Endothelial cell of umbilical vein (primary cell): ENCODE data around the gene TUBB3. TPM values are rescaled to one million over a fixed set of nuclear protein-coding genes. Genes with fewer than 3 reads are reported as not detected.
A peak's percentile ranks its signal among the peaks of the same experiment; 100 is the strongest.

Source experiments
- BruUV-seq: library from RNA; stranded (reverse); fragments of 400-500 nt; replicated peaks from 2 replicates; lab custom pipeline; 2021; lab: Mats Ljungman, UMichigan
- CTCF ChIA-PET: fragments of 300-600, 350-600 bp; sonication (Branson Sonifier 250); formaldehyde crosslinking; loops from one replicate; lab custom pipeline; 2021; ENCODE audit warnings: antibody characterized with exemption, inconsistent platforms; lab: Charles Lee
- POLR2A ChIA-PET: fragments of 300-600, 350-600 bp; sonication (Branson Sonifier 250); formaldehyde crosslinking; loops from one replicate; lab custom pipeline; 2021; ENCODE audit warnings: antibody characterized with exemption, inconsistent platforms; lab: Charles Lee
- DNase-seq: peaks from one replicate; pipeline ENCODE4 v3.0.0-alpha.2; 2011; ENCODE audit warnings: low read depth, low spot score
- FAIRE-seq: peaks from 2 replicates; lab custom pipeline; 2011; peaks lifted over from hg19 to GRCh38; lab: Jason Lieb, UNC
- H2AFZ ChIP-seq: 2 replicates; pipeline ENCODE4 v1.6.0; 2012; ENCODE audit warnings: low read depth, low read length, control low read depth, inconsistent platforms
- H3K27ac ChIP-seq: 2 replicates; pipeline ENCODE4 v1.5.1; 2011; ENCODE audit warnings: low read depth, mild to moderate bottlenecking, control low read depth, low read length, moderate library complexity; ENCODE audit not compliant: insufficient read depth
- H3K27me3 ChIP-seq, 2 experiments: 2 replicates each; pipeline versions ENCODE4 v1.6.0 to v1.6.1; 2011; ENCODE audit warnings: low read length in 2 of 2, mixed read lengths in 1 of 2; ENCODE audit not compliant: control insufficient read depth in 2 of 2, insufficient read depth in 2 of 2
- H3K36me3 ChIP-seq, 2 experiments: 2 replicates in 1 of 2; 3 replicates in 1 of 2; pipeline ENCODE4 v1.5.1; 2011; ENCODE audit warnings: low read length in 2 of 2, mild to moderate bottlenecking in 1 of 2, moderate library complexity in 1 of 2; ENCODE audit not compliant: control insufficient read depth in 2 of 2, insufficient read depth in 2 of 2; ENCODE audit errors: extremely low read depth in 1 of 2
- H3K4me1 ChIP-seq: 3 replicates; pipeline ENCODE4 v1.5.1; 2011; ENCODE audit warnings: mild to moderate bottlenecking, low read length; ENCODE audit not compliant: control insufficient read depth, insufficient read depth; ENCODE audit errors: extremely low read depth
- H3K4me2 ChIP-seq: 2 replicates; pipeline ENCODE4 v1.6.1; 2011; ENCODE audit warnings: low read length, control low read depth, mixed read lengths; ENCODE audit not compliant: insufficient read depth
- H3K4me3 ChIP-seq, 3 experiments: fragments of 200-600 bp in 1 of 3; sonication (generic), shearing (Covaris generic) in 1 of 3; replicated peaks in 1 of 3; 2 replicates each; pipeline ENCODE4 v1.5.1; 2011 to 2016; ENCODE audit warnings: control low read depth in 3 of 3, low read length in 3 of 3, mild to moderate bottlenecking in 2 of 3, inconsistent platforms in 1 of 3, low read depth in 1 of 3, moderate library complexity in 1 of 3; ENCODE audit not compliant: insufficient read depth in 1 of 3
- H3K79me2 ChIP-seq: 2 replicates; pipeline ENCODE4 v1.6.0; 2012; ENCODE audit warnings: low read length, inconsistent platforms; ENCODE audit not compliant: control insufficient read depth, insufficient read depth
- H3K9ac ChIP-seq: replicated peaks from 2 replicates; pipeline ENCODE3; 2011; ENCODE audit warnings: low read length, control low read depth; ENCODE audit not compliant: insufficient read depth; ENCODE audit errors: extremely low read depth
- H3K9me1 ChIP-seq: replicated peaks from 3 replicates; pipeline ENCODE4 v1.6.0; 2011; ENCODE audit warnings: mild to moderate bottlenecking, low read length; ENCODE audit not compliant: control insufficient read depth, insufficient read depth; ENCODE audit errors: extremely low read depth
- H3K9me3 ChIP-seq: replicated peaks from 2 replicates; pipeline ENCODE4 v1.5.1; 2012; ENCODE audit warnings: low read length, inconsistent platforms; ENCODE audit not compliant: control insufficient read depth, insufficient read depth
- H4K20me1 ChIP-seq: replicated peaks from 2 replicates; pipeline ENCODE3; 2011; ENCODE audit warnings: mild to moderate bottlenecking, low read length; ENCODE audit not compliant: control insufficient read depth, insufficient read depth; ENCODE audit errors: extremely low read depth
- CTCF ChIP-seq, 2 donors: IDR thresholded peaks; 1 replicate in 1 of 2; 2 replicates in 1 of 2; pipeline ENCODE4 v1.5.1; 2011; ENCODE audit warnings: low read length in 2 of 2, mild to moderate bottlenecking in 2 of 2, moderate library complexity in 2 of 2, control low read depth in 1 of 2, inconsistent platforms in 1 of 2, low read depth in 1 of 2; ENCODE audit not compliant: insufficient read depth in 1 of 2; ENCODE audit errors: extremely low read depth in 1 of 2
- GATA2 ChIP-seq: IDR thresholded peaks from 2 replicates; pipeline ENCODE4 v1.7.0; 2011; ENCODE audit warnings: low read depth, mild to moderate bottlenecking, moderate library complexity, mixed read lengths, low read length; ENCODE audit not compliant: insufficient read length, insufficient read depth
- POLR2A ChIP-seq: IDR thresholded peaks from 2 replicates; pipeline ENCODE4 v1.6.1; 2012; ENCODE audit warnings: low read depth, mild to moderate bottlenecking, control low read depth, low read length
- POLR2AphosphoS5 ChIP-seq: IDR thresholded peaks from 2 replicates; pipeline ENCODE4 v1.6.1; 2012; ENCODE audit warnings: low read depth, mild to moderate bottlenecking, control low read depth, low read length, moderate library complexity; ENCODE audit not compliant: insufficient read depth
- dilution Hi-C: fragments of 300-500 bp; cut with MboI; formaldehyde crosslinking; loops from one replicate; pipeline ENCODE4 v1.15.0; 2019; ENCODE audit warnings: low sequenced_read_pairs; ENCODE audit not compliant: extremely low pct_ligation_motif_present
- intact Hi-C: fragments of 100-400 bp; cut with micrococcal nuclease; formaldehyde crosslinking; loops from one replicate; pipeline ENCODE4 v1.10.0; 2022
- polyA plus RNA-seq, 4 experiments: library from polyadenylated mRNA; depleted of rRNA in 3 of 4; stranded (reverse) in 3 of 4; unstranded in 1 of 4; fragments of >200 nt; gene quantifications; 2 replicates each; pipeline versions ENCODE4 v1.2.1 to v1.2.3, GENCODE V29; 2011 to 2012; ENCODE audit warnings: missing spikeins in 1 of 4
- total RNA-seq: library from RNA; stranded (reverse); gene quantifications from 2 replicates; pipeline ENCODE4 v1.2.3, GENCODE V29; 2021

TUBB3 gene
- total and polyA plus RNA-seq, 2 donors (not counting 3 experiments of a cell fraction or from before 2014, with no cell fraction given), result 170 to 215 TPM

DNA sequence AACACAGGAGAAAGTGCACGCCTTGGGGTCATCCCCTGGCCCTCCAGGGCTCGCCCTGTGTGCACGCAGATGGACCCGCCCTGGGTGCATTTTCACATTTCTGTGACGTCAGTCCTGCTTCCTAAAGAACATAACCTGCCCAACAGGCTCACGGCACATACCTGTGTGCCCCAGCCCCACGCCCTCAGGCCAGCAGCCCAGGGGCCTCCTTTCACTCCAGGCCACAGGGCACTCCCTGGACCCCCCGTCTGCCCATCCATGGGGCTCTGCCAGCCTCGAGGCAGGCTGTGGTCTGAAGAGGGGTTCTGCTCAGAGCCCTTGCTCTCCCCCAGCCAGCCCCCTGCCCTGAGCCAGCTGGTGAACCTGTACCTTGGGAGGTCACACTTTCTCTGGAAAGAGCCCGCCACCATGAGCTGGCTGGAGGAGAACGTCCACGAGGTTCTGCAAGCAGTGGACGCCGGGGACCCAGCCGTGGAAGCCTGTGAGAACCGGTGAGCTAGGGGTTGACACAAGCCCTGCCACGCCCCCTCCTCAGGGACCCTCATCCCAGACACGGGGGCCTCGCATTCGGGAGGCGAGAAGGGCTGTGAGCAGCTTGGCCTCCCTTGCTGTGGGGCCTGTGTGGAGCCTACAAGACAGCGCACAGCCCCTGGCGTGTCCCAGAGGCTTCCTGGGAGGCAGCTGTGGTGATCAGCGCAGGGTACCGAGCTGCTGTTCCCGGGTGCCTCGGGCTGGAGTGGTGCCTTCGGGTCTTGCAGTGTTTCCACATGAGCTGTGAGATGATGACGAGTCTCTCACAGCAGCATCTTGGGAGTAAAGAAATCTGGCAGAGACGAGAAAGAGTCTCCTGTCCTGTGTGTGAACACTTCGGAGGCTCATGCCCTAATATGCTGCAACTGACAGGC lies 18.3 kb upstream of the TUBB3 start:
- BruUV-seq, result no TSS peak

GRCh38 chr16:89905511-89906139 lies 17.5 kb upstream of the TUBB3 start:
- no peak overlapping the region for H3K27ac ChIP-seq
- peak; percentile 12 for TF ChIP-seq POLR2A
- TF ChIP-seq CTCF (IDR thresholded peaks at IDR 0.05; ENCODE audit: extremely low read depth in 1 of 2, insufficient read depth in 1 of 2, low read depth in 1 of 2, low read length in 2 of 2), result no peak
- H3K9me3 ChIP-seq, result no peaks in the 10 kb centered on the region
- ChIA-PET CTCF (no interaction called here), POLR2A (interaction anchor here (3.6 kb wide), 1 partner anchor 17 kb away, joined by 21 read pairs; the partner anchor contains the start of gene TUBB3)
- H3K4me2 ChIP-seq, result no peak overlapping the region
- no peak overlapping the region for H3K4me3 ChIP-seq
- H2AFZ ChIP-seq, result no peak overlapping the region
- dilution Hi-C loops (no loop called here), intact Hi-C loops (no loop called here)
- H3K36me3 ChIP-seq, result peaks cover 11 to 45% of the 10 kb centered on the region in 2 experiments
- DNase-seq (no peak), FAIRE-seq (no peak)
- no peaks in the 10 kb centered on the region for H4K20me1 ChIP-seq
- no peaks in the 10 kb centered on the region for H3K9me1 ChIP-seq
- H3K27me3 ChIP-seq, result no peaks in the 10 kb centered on the region
- H3K9ac ChIP-seq, result no peak overlapping the region
- no TSS peak for BruUV-seq
- no peaks in the 10 kb centered on the region for H3K79me2 ChIP-seq
- H3K4me1 ChIP-seq, result peaks cover 3% of the 10 kb centered on the region

More for the DNA sequence above, 18.3 kb upstream of the TUBB3 start:
- no peak for DNase-seq
- H3K9me3 ChIP-seq, result no peaks in the 10 kb centered on the region
- no peak overlapping the region for H3K27ac ChIP-seq
- dilution Hi-C loops (no loop called here), intact Hi-C loops (no loop called here)
- no peaks in the 10 kb centered on the region for H3K9me1 ChIP-seq
- H4K20me1 ChIP-seq, result no peaks in the 10 kb centered on the region
- H2AFZ ChIP-seq, result no peak overlapping the region
- FAIRE-seq, result no peak
- peaks cover under 1% of the 10 kb centered on the region for H3K4me1 ChIP-seq
- H3K79me2 ChIP-seq, result no peaks in the 10 kb centered on the region
- no peak overlapping the region for H3K4me3 ChIP-seq
- ChIA-PET POLR2A (no interaction called here), CTCF (no interaction called here)
- H3K4me2 ChIP-seq, result no peak overlapping the region
- peaks cover 10 to 52% of the 10 kb centered on the region in 2 experiments for H3K36me3 ChIP-seq
- no peak for TF ChIP-seq GATA2
- peak; percentile 23 for TF ChIP-seq POLR2AphosphoS5
- no peak overlapping the region for H3K9ac ChIP-seq
- no peaks in the 10 kb centered on the region for H3K27me3 ChIP-seq
